ENCODE results near the gene FCN3.
A peak's percentile ranks its signal among the peaks of the same experiment; 100 is the strongest.
"Not testable (repeated sequence)": the region's sequence is repeated elsewhere in the genome, so short reads cannot be mapped to it uniquely, and the experiment has no call there.

The FCN3 gene

DNA sequence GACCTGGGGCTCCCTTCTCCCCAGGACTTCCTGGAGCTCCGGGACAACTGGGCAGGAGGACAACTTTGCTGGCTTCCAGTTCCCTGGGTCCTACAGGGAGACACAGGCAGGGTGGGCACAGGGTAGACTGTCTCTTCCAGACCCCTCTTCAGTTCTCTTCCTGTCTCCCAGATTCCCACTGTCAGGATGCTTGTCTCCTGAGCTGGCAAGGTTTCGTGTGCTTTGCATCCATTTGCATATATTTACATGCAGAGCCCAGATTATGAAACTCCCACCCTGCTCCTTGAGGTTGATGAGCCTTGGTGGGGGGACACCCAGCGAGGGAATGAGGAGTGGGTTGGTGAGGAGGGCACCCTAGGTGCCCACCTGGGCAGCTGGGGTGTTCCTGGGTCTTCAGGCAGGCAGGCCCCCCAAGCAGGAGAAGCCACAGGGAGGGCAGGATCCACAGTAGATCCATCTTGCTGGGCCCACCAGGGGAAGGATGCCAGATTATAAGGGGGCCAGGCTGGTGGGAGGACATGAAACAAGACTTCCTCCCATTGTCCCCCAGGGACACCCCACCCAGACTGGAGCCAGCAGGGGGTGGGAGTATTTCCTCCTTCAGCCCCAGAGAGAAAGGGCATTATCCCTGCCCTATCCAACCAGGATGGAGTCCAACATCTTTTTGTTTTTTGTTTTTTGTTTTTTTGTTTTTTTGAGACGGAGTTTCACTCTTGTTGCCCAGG is at the start of gene FCN3:
FCN3 (minus strand) TSS at position 463 of the 725 bp plus-strand sequence; CDS start at position 457, 6 bp downstream.
- no peak for DNase-seq (ENCODE audit: low read depth in 2 of 3, low spot score in 2 of 3)

GRCh38 chr1:27423709-27424108 is 49.1 kb upstream of the FCN3 start:
- DNase-seq (ENCODE audit: low read depth in 2 of 3, low spot score in 2 of 3): no peak

DNA sequence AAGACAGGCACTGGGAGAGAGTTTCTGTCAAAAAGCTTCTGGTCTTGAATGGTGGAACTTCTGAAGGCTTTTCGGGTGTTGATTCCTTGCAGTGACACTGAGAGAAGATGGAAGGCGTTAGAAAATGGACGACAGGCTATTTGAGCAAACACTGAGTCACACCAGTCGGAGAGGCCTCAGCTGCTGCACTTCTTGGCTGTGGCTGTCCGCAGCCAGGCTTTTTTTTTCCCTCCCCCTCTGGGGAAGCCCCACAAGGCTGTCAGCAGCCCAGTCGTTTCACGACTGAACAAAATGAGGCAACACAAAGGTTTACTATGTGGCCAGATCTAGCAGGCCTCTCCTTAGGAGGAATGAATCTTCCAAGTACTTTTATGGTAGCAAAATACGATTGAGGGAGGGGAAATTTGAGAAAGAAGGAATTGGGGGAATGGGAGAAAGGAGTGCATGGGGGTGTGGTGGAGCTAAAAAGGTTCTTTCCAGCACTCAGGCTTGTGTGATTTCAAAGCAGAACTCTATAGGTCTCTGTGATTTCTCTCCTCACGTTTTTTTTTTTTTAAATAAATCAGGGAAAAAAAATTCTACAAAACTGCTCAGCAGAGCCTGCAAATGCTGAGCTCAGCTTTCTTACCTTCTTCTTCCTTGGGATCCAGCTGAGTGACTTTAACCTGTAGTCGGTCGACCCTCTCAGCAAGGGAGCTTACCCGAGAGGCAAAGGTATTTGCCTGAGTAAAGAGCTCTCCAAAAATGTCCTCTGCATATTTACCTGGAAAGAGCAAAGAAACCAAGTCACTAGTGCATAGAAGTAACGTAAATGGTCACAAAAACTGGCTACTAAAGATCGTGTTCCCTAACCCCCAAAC is 43.9 kb upstream of the FCN3 start:
- DNase-seq (ENCODE audit: low read depth in 2 of 3, low spot score in 2 of 3): peak in 2 of 3 experiments; percentile 40 to 49

DNA sequence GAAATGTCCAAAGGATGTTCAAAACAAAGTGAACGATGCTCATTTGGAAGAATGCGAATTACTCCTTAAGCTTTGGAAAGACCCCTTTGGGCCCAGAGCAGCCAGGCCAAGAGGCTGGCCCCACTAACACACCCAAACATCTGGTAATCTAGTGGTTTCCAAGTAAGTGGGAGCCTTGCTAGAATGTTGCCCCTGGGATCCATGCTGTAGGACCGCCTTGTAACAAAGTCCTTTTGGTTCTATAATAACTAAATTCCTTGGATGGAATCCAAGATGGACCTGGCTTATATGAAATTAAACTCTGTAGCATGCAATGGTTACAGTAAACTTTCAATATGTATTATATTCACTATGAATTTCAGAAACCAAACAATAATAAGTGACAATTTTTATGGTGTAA is 43.1 kb upstream of the FCN3 start:
- DNase-seq (ENCODE audit: low read depth in 2 of 3, low spot score in 2 of 3): no peak

GRCh38 chr1:27416387-27417111 is 41.9 kb upstream of the FCN3 start:
- no peak for DNase-seq (ENCODE audit: low read depth in 2 of 3, low spot score in 2 of 3)

DNA sequence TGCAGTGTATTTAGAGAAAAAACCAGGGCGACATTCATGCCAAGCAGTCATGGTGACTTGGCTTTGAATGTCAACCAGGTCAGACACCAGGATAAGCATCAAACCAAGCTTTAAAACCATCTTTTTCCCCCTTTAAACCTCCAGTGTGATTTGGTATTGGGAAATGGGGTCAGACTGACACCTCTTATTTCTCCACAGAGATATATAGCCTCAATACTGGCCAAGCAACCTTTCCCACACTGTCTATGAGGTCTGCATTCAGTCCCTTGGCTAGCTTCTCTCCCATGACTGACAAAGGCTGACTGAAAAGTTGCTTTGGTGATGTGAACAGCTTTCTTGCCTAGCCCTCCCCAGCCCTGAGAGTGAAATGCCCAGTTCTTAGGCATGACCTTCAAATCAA is 39.5 kb upstream of the FCN3 start:
- DNase-seq (ENCODE audit: low read depth in 2 of 3, low spot score in 2 of 3): no peak

DNA sequence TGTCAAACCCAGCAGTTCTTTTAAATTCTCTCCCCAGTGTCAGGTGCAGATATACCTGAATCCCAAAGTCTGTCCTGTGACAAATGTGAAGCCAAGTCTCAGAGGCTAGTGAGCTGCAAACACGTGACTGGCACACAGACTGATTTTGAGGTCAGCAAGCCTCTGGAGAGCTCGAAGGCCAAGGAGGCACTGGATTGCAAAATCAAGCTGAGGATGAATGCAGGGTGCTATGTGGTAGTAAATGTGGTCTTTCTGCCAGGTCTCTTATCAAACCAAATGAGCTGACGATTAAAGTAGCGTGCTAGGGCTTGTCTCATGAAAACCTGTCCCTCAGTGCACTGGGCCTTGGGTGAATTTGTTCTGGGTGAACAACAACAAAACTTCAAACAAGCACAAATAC is 38.4 kb upstream of the FCN3 start:
- no peak for DNase-seq (ENCODE audit: low read depth in 2 of 3, low spot score in 2 of 3)

- no peak for DNase-seq (ENCODE audit: low read depth in 2 of 3, low spot score in 2 of 3)
These were observed 37.9 kb upstream of the FCN3 start for GRCh38 chr1:27412502-27412901.

DNA sequence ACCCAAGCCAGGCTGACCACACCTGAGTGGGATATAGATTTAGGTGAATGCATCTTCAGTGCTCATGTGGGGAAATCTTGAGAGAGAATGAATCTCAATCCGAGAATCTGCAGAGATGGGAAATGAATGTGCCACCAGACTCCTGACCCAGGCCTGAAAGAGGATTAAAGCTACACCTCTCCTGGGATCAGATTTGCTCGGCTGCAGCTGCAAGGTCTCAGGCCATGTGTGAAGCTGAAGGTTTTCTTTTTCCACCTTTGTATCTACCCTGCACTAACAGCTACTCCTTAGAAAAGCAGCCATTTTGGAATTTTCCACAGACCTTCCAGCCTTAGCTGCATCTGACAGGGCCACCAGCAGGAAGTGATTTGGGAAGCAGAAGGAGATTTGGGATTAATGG is 36.1 kb upstream of the FCN3 start:
- DNase-seq (ENCODE audit: low read depth in 2 of 3, low spot score in 2 of 3): no peak

DNA sequence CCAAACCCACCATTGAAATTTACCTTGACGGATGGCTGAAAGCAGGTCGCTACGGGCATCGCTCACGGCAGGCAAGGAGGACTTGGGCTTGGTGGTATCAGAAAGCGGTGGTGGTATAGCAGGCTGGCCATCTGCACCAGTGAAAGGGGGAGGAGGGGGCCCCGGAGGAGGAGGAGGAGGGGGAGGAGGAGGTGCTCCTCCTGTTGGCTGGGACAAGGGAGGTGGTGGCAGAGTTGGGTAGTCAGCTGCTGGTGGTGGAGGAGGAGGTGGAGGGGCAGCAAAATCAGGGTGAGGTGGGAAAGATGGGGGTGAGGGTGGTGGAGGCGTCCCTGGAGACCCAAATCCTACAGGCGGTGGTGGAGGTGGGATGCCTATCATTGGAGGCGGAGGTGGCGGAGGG is 35.0 kb upstream of the FCN3 start:
- no peak for DNase-seq (ENCODE audit: low read depth in 2 of 3, low spot score in 2 of 3)

DNA sequence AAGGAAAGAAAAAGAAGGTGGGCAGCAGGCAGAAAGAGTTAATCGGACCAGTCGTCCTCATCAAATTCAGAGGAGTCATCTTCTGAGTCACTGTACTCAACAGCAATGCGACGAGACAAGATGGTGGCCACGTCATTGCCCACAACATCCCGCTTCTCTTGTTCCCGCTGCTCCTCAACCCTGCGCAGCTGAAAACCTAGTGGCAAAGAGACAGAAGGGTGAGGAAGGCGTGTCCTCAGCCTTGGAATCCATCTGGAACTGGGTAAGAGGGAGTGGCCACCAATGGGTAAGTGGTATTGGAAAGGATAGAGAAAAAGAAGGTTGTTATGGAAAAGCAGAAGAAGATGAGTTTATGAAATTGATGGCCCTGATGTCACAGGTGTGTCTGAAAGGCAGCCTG is 33.5 kb upstream of the FCN3 start:
- DNase-seq (ENCODE audit: low read depth in 2 of 3, low spot score in 2 of 3): no peak

GRCh38 chr1:27406791-27407190 is 32.2 kb upstream of the FCN3 start:
- not testable (repeated sequence) for DNase-seq (ENCODE audit: low read depth in 2 of 3, low spot score in 2 of 3)

- no peak for DNase-seq (ENCODE audit: low read depth in 2 of 3, low spot score in 2 of 3)
These were observed 31.7 kb upstream of the FCN3 start for GRCh38 chr1:27406362-27406680.

- DNase-seq (ENCODE audit: low read depth in 2 of 3, low spot score in 2 of 3): not testable (repeated sequence)
These were observed 31.2 kb upstream of the FCN3 start for GRCh38 chr1:27405598-27406361.

DNA sequence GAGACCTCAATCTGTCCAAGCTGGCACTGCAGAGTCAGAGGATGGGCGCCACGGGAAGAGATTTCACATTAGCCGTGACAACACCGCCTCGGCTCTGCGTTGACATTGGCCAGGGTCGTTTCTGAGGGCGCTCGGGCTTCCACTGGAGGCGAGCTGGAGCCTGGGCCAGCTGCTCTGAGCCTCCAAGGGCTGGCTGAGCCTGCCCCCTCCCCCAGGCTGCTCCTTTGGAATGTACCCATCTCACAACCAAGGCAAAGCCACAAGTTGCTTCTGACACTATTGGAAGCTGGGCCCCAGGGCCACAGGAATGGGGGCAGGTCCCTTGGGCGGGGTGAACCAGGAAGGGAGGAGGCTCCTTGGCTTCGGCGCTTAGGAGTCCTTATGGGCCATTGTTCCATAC is 30.4 kb upstream of the FCN3 start:
- no peak for DNase-seq (ENCODE audit: low read depth in 2 of 3, low spot score in 2 of 3)

- no peak for DNase-seq (ENCODE audit: low read depth in 2 of 3, low spot score in 2 of 3)
These were observed 29.3 kb upstream of the FCN3 start for GRCh38 chr1:27403931-27404330.

DNA sequence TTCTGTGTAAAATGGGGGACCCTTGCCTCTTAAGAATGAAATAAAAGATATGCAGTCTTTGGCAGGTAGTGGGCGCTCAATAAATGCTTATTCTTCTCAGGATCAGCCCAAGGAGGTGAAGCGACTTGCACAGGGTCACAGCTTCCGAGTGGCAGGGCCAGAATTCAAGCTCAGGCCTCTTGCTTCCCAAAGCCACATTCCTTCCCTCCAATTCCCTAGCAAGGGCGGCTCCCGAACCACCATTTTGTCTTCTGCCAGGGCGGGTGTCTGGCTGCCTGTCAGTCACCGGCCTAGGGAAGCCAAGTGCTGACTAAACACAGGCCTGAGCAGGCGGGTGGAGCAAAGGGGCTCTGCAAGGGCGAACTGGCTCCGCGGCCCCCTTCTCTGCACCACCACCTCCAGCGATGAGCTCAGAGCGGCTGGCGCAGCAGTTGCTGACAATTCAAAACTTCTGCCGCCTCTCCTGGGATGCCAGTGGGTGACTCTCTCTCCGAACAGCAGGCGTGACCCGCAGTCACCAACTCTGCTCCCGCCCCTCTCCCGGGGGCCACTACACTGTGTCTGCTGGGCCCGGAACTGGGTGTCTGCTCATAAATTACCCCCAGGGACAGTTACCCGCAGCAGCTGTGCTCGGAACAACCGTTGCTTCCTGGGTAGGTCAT is 28.6 kb upstream of the FCN3 start:
- no peak for DNase-seq (ENCODE audit: low read depth in 2 of 3, low spot score in 2 of 3)

GRCh38 chr1:27402349-27402754 is 27.7 kb upstream of the FCN3 start:
- no peak for DNase-seq (ENCODE audit: low read depth in 2 of 3, low spot score in 2 of 3)

GRCh38 chr1:27400963-27401341 is 26.3 kb upstream of the FCN3 start:
- DNase-seq (ENCODE audit: low read depth in 2 of 3, low spot score in 2 of 3): no peak

DNA sequence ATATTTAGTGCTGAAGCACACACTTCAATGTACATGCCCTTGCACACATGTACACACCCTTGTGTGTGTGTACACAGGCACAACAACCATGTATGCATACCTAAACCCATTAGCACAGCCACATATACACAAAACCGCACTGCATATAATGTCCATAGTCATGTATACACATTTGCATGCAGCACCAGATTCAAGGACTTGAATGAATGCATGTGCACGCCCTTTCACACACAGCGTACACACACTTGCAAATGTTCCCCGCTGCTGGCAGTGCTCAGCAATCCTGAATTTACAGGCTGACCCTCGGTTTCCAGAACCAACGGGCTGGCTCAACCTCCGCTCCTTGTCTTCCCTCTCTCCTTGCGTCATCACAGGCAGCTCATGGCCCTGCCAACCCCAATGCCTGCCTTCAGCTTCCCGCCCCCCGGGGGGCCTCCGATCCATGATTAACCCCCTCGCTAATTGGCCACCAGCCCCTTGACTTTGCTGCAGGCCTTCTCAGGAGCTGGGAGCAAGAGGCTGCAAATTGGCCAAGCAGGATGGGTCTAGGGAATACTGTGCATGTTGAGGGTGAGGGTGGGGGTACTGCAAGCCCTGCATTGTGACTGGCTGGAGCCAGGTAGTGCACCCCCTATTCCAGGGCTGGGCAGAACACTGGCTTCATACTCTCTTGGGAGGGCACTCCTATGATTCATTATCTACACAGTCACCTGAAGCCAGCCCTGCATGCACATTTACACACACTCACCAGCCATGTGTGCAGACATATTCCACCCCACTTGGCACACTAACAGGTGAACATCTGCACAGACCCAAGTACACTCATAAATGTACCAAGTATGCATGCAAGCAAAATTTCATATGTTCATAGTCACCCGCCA is 25.7 kb upstream of the FCN3 start:
- DNase-seq (ENCODE audit: low read depth in 2 of 3, low spot score in 2 of 3): no peak
